CD4-positive, alpha-beta T cell (primary cell): Measurements from ENCODE around the gene SLC15A4. TPM values are rescaled to one million over a fixed set of nuclear protein-coding genes. Genes with fewer than 3 reads are reported as not detected.
"Not testable (repeated sequence)": the region's sequence is repeated elsewhere in the genome, so short reads cannot be mapped to it uniquely, and the experiment has no call there.

Source experiments
- ATAC-seq: fragments of 200-7000 bp; cut with Tn5 transposase; one replicate; pipeline ENCODE4 v1.10.0; 2022; ENCODE audit warnings: mild to moderate bottlenecking; ENCODE audit not compliant: poor library complexity
- CTCF ChIA-PET: fragments of 350-600 bp; sonication (Branson Sonifier 250); formaldehyde crosslinking; loops from one replicate; lab custom pipeline; 2021; ENCODE audit warnings: antibody characterized with exemption, inconsistent platforms; lab: Charles Lee
- POLR2A ChIA-PET: fragments of 350-600 bp; sonication (Branson Sonifier 250); formaldehyde crosslinking; loops from one replicate; lab custom pipeline; 2021; ENCODE audit warnings: antibody characterized with exemption, inconsistent platforms; lab: Charles Lee
- DNase-seq, 14 experiments: peaks; one replicate each; pipeline ENCODE4 v3.0.0-alpha.2; 2013 to 2020; ENCODE audit warnings: mixed read lengths in 2 of 14
- H3K27ac ChIP-seq, 2 donors: one replicate each; pipeline versions ENCODE4 v1.5.1 to v1.7.0; 2013; ENCODE audit warnings: low read length in 2 of 2, low read depth in 1 of 2, mild to moderate bottlenecking in 1 of 2
- H3K27me3 ChIP-seq, 2 experiments: 1 replicate in 1 of 2; 2 replicates in 1 of 2; pipeline versions ENCODE4 v1.6.1 to v1.7.0; 2013; ENCODE audit warnings: low read length in 2 of 2, control low read depth in 1 of 2, mild to moderate bottlenecking in 1 of 2, moderate library complexity in 1 of 2; ENCODE audit not compliant: insufficient read depth in 2 of 2, control insufficient read depth in 1 of 2
- H3K36me3 ChIP-seq: one replicate; pipeline ENCODE4 v1.6.1; 2013; ENCODE audit warnings: low read length, control low read depth; ENCODE audit not compliant: insufficient read depth
- H3K4me1 ChIP-seq: one replicate; pipeline ENCODE4 v1.6.1; 2013; ENCODE audit warnings: low read length, control low read depth; ENCODE audit not compliant: insufficient read depth
- H3K4me3 ChIP-seq: one replicate; pipeline ENCODE4 v1.5.1; 2013; ENCODE audit warnings: mild to moderate bottlenecking, low read length, moderate library complexity
- H3K9me3 ChIP-seq, 2 experiments: 1 replicate in 1 of 2; 2 replicates in 1 of 2; pipeline versions ENCODE4 v1.6.1 to v1.7.0; 2013; ENCODE audit warnings: low read length in 2 of 2, mild to moderate bottlenecking in 2 of 2, control low read depth in 1 of 2, moderate library complexity in 1 of 2; ENCODE audit not compliant: control insufficient read depth in 1 of 2, insufficient read depth in 1 of 2
- H3K27ac Mint-ChIP-seq: one replicate; pipeline ENCODE4 v1.8.0; 2020; ENCODE audit warnings: mixed read lengths
- H3K27me3 Mint-ChIP-seq: one replicate; pipeline ENCODE4 v1.8.0; 2021; ENCODE audit warnings: mixed read lengths
- H3K36me3 Mint-ChIP-seq: one replicate; pipeline ENCODE4 v1.8.0; 2021; ENCODE audit warnings: low read depth, mixed read lengths
- H3K4me1 Mint-ChIP-seq: one replicate; pipeline ENCODE4 v1.8.0; 2021; ENCODE audit warnings: low read depth, mixed read lengths
- H3K4me3 Mint-ChIP-seq: one replicate; pipeline ENCODE4 v1.8.0; 2020; ENCODE audit warnings: mild to moderate bottlenecking, mixed read lengths
- H3K9me3 Mint-ChIP-seq: one replicate; pipeline ENCODE4 v1.8.0; 2020; ENCODE audit warnings: mixed read lengths
- CTCF ChIP-seq: fragments of 200-600 bp; IDR thresholded peaks from one replicate; pipeline ENCODE4 v1.8.0; 2022; ENCODE audit warnings: antibody characterized with exemption, mild to moderate bottlenecking
- intact Hi-C, 2 experiments: fragments of 100-400 bp; cut with DNase I in 1 of 2; cut with micrococcal nuclease in 1 of 2; formaldehyde crosslinking; loops; one replicate each; pipeline versions ENCODE4 v1.15.1 to v1.9.0; 2023 to 2025; cut with DNase I, micrococcal nuclease
- total RNA-seq, 174 experiments: library from RNA in 2 of 174; stranded (reverse) in 2 of 174; gene quantifications; one replicate each; pipeline ENCODE4 v1.2.3 and lab custom pipeline; 2021 to 2026

The SLC15A4 gene
- total RNA-seq, 2 experiments from 2014 or later = 18.4 to 18.5 TPM

DNA sequence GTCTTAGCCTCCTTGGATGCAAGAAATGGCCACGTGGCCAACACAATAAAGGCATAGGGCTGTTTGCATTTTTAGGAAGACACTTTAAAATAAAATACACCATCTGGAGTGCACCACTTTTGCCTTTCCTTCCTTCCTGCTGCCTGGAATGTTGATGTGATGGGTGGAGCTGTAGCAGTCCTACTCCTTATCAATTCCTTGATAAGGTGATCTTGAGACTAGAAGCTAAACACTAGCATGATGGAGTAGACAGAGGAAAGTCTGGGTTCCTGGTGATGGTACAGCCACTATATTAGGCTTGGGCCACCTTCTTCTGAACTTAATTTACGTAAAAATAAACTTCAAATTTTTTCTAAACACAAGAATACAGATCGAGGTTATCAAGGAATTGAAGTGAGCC lies 26.6 kb upstream of the SLC15A4 start:
- CTCF ChIA-PET = no interaction called here
- H3K4me1 Mint-ChIP-seq = no peaks in the 10 kb centered on the region
- no peaks in the 10 kb centered on the region for H3K36me3 Mint-ChIP-seq
- no peak overlapping the region for H3K4me3 Mint-ChIP-seq
- Histone ChIP-seq H3K9me3 (peaks cover 0 to 14% of the 10 kb centered on the region in 2 experiments), H3K27me3 (peaks cover 11 to 22% of the 10 kb centered on the region in 2 experiments), H3K36me3 (no peaks in the 10 kb centered on the region), H3K4me3 (no peak overlapping the region), H3K27ac (no peak overlapping the region), H3K4me1 (no peaks in the 10 kb centered on the region)
- intact Hi-C loops = no loop called here
- H3K27me3 Mint-ChIP-seq = peaks cover 37% of the 10 kb centered on the region
- ATAC-seq (no peak), DNase-seq (no peak)
- no peak overlapping the region for H3K27ac Mint-ChIP-seq
- no peaks in the 10 kb centered on the region for H3K9me3 Mint-ChIP-seq
- POLR2A ChIA-PET = no interaction called here
- TF ChIP-seq CTCF = no peak

- ATAC-seq, H3K27ac Mint-ChIP-seq, POLR2A ChIA-PET, CTCF ChIA-PET, H3K4me3 Mint-ChIP-seq, H3K4me3 ChIP-seq, H3K4me1 Mint-ChIP-seq, H3K27ac ChIP-seq, H3K36me3 Mint-ChIP-seq, H3K9me3 Mint-ChIP-seq, H3K36me3 ChIP-seq, DNase-seq, H3K4me1 ChIP-seq, intact Hi-C loops: not testable (repeated sequence)
- Histone ChIP-seq H3K9me3 (peaks cover 0 to 14% of the 10 kb centered on the region in 2 experiments), H3K27me3 (peaks cover 11 to 22% of the 10 kb centered on the region in 2 experiments)
- H3K27me3 Mint-ChIP-seq = peaks cover 36% of the 10 kb centered on the region
Observed at GRCh38 chr12:128849806-128850205, 26.0 kb upstream of the SLC15A4 start.

DNA sequence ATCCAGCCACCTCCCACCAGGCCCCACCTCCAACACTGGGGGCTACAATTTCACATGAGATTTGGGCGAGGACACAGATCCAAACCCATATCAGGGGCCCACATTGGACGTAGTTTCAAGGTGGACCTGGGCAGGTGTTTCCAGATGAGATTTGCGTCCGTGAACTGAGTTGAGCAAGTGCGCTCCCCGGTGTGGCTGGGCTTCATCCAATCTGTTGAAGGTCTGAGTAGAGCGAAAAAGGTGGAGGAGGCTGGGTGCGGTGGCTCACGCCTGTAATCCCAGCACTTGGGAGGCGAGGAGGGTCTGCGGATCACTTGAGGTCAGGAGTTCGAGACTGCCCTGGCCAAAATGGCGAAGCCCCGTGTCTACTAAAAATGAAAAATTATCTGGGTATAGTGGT lies 24.6 kb upstream of the SLC15A4 start:
- Histone ChIP-seq H3K27ac (no peak overlapping the region), H3K9me3 (peaks cover 0 to 10% of the 10 kb centered on the region in 2 experiments), H3K36me3 (no peaks in the 10 kb centered on the region), H3K4me3 (no peak overlapping the region), H3K4me1 (no peaks in the 10 kb centered on the region), H3K27me3 (peaks cover 7 to 13% of the 10 kb centered on the region in 2 experiments)
- ATAC-seq = no peak
- Mint-ChIP-seq H3K36me3 (no peaks in the 10 kb centered on the region), H3K27me3 (peaks cover 32% of the 10 kb centered on the region), H3K9me3 (no peaks in the 10 kb centered on the region), H3K4me3 (no peak overlapping the region), H3K4me1 (no peaks in the 10 kb centered on the region), H3K27ac (no peak overlapping the region)
- ChIA-PET POLR2A (no interaction called here), CTCF (no interaction called here)
- no peak for TF ChIP-seq CTCF
- no peak for DNase-seq
- intact Hi-C loops = no loop called here

DNA sequence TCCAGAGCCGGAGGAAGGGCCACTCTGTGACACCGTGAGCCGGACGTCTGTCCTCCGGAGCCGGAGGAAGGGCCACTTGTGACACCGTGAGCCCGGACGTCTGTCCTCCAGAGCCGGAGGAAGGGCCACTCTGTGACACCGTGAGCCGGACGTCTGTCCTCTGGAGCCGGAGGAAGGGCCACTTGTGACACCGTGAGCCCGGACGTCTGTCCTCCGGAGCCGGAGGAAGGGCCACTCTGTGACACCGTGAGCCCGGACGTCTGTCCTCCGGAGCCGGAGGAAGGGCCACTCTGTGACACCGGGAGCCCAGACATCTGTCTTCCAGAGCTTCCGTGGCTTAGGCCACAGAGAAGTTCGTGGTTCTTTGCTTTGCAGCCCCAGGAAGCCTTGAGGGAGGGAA lies 22.9 kb upstream of the SLC15A4 start:
- H3K9me3 ChIP-seq, CTCF ChIA-PET, DNase-seq, H3K27me3 ChIP-seq, H3K36me3 ChIP-seq, H3K4me1 ChIP-seq, H3K9me3 Mint-ChIP-seq, intact Hi-C loops, H3K4me3 Mint-ChIP-seq, POLR2A ChIA-PET, ATAC-seq, H3K27ac ChIP-seq, H3K4me3 ChIP-seq, H3K4me1 Mint-ChIP-seq, H3K36me3 Mint-ChIP-seq, H3K27ac Mint-ChIP-seq: not testable (repeated sequence)
- peaks cover 21% of the 10 kb centered on the region for H3K27me3 Mint-ChIP-seq
